Retinal pigment epithelial cell (primary cell): ENCODE results near the gene JADE1.

Experiments used
- DNase-seq: peaks from one replicate; pipeline ENCODE4 v3.0.0-alpha.2; 2010; ENCODE audit warnings: low read depth
- H3K4me3 ChIP-seq: 2 replicates; pipeline ENCODE4 v1.5.1; 2011; ENCODE audit warnings: mild to moderate bottlenecking, low read length, control low read depth, moderate library complexity
- CTCF ChIP-seq: conservative IDR thresholded peaks from 2 replicates; pipeline ENCODE4 v1.5.1; 2011; ENCODE audit warnings: low read depth, low read length, control low read depth, inconsistent platforms

The JADE1 gene

GRCh38 chr4:128775916-128776315, 33.6 kb upstream of the JADE1 start:
- DNase-seq: no peak
- no peak overlapping the region for H3K4me3 ChIP-seq
- TF ChIP-seq CTCF: no peak

- no peak overlapping the region for H3K4me3 ChIP-seq
- peak; percentile 75 for DNase-seq
These were observed 32.7 kb upstream of the JADE1 start for GRCh38 chr4:128776794-128777216.

GRCh38 chr4:128780688-128781087, 28.8 kb upstream of the JADE1 start:
- DNase-seq: no peak
- TF ChIP-seq CTCF: no peak
- H3K4me3 ChIP-seq: no peak overlapping the region

More at GRCh38 chr4:128776794-128777216, 32.7 kb upstream of the JADE1 start:
- no peak for TF ChIP-seq CTCF

- DNase-seq: no peak
- H3K4me3 ChIP-seq: no peak overlapping the region
- no peak for TF ChIP-seq CTCF
These were observed 27.3 kb upstream of the JADE1 start for GRCh38 chr4:128782076-128782715.

- no peak for DNase-seq
- H3K4me3 ChIP-seq: no peak overlapping the region
- no peak for TF ChIP-seq CTCF
These were observed 26.5 kb upstream of the JADE1 start for GRCh38 chr4:128782875-128783614.

GRCh38 chr4:128787509-128788311, 21.8 kb upstream of the JADE1 start:
- TF ChIP-seq CTCF: no peak
- no peak overlapping the region for H3K4me3 ChIP-seq
- no peak for DNase-seq
